ENCODE data around the gene LHX4. TPM values are rescaled to one million over a fixed set of nuclear protein-coding genes. Genes with fewer than 3 reads are reported as not detected.

Gene LHX4
- total and polyA plus RNA-seq, 4 donors: under 0.01 to 0.19 (median 0.05) TPM

GRCh38 chr1:180195401-180195800, 34.7 kb upstream of the LHX4 start (continued):
- TF ChIP-seq TAF1 (conservative IDR thresholded peaks at IDR 0.05) (no peak), ATF3 (IDR thresholded peaks at IDR 0.05) (no peak), FOXA2 (IDR thresholded peaks at IDR 0.05) (no peak), RAD21 (IDR thresholded peaks at IDR 0.05) (no peak), SP1 (IDR thresholded peaks at IDR 0.05) (no peak), FOXA1 (IDR thresholded peaks at IDR 0.05) (no peak), MAX (IDR thresholded peaks at IDR 0.05) (no peak), HNF4A (conservative IDR thresholded peaks at IDR 0.05) (no peak), HNF4G (IDR thresholded peaks at IDR 0.05) (no peak), YY1 (IDR thresholded peaks at IDR 0.05) (no peak), ZBTB33 (IDR thresholded peaks at IDR 0.05) (no peak)

GRCh38 chr1:180195916-180196315, 34.1 kb upstream of the LHX4 start:
- H3K9me3 ChIP-seq (ENCODE audit: control insufficient read depth in 4 of 4, low read length in 3 of 4): no peaks in the 10 kb centered on the region
- 97% methylated on average over 9 of the region's 9 CpGs for WGBS
- no peaks in the 10 kb centered on the region for H3K27me3 ChIP-seq (ENCODE audit: control insufficient read depth in 4 of 4, insufficient read depth in 4 of 4, low read length in 3 of 4)
- no peaks in the 10 kb centered on the region for H3K36me3 ChIP-seq (ENCODE audit: control insufficient read depth in 4 of 4, insufficient read depth in 3 of 4, low read depth in 1 of 4, low read length in 3 of 4)
- peaks cover 1 to 7% (median 2%) of the 10 kb centered on the region in 4 donors for H3K4me1 ChIP-seq (ENCODE audit: control insufficient read depth in 4 of 4, insufficient read depth in 4 of 4, low read length in 3 of 4)
- no peak overlapping the region for H3K4me3 ChIP-seq (ENCODE audit: low read depth in 1 of 3, low read length in 3 of 3)
- no peak overlapping the region for H3K27ac ChIP-seq (ENCODE audit: low read depth in 1 of 2, low read length in 2 of 2)
- no peak for DNase-seq (ENCODE audit: low spot score)
- no peak overlapping the region for H3K9ac ChIP-seq (ENCODE audit: low read depth in 1 of 2, low read length in 2 of 2)
- TF ChIP-seq ZBTB33 (IDR thresholded peaks at IDR 0.05) (no peak), YY1 (IDR thresholded peaks at IDR 0.05) (no peak), NR2F2 (IDR thresholded peaks at IDR 0.05) (no peak), HNF4G (IDR thresholded peaks at IDR 0.05) (no peak), RXRA (IDR thresholded peaks at IDR 0.05) (no peak), FOXA1 (IDR thresholded peaks at IDR 0.05) (no peak), JUND (IDR thresholded peaks at IDR 0.05) (no peak), HNF4A (conservative IDR thresholded peaks at IDR 0.05) (no peak), GABPA (IDR thresholded peaks at IDR 0.05 in 1 of 2, conservative IDR thresholded peaks at IDR 0.05 in 1 of 2) (no peak), FOXA2 (IDR thresholded peaks at IDR 0.05) (no peak), EGR1 (IDR thresholded peaks at IDR 0.05; ENCODE audit: low read depth in 2 of 2) (no peak), RAD21 (IDR thresholded peaks at IDR 0.05) (no peak), MAX (IDR thresholded peaks at IDR 0.05) (no peak), SP1 (IDR thresholded peaks at IDR 0.05) (no peak), REST (IDR thresholded peaks at IDR 0.05) (no peak), CTCF (IDR thresholded peaks at IDR 0.05; ENCODE audit: low read depth, low read length, missing input control) (no peak), TAF1 (conservative IDR thresholded peaks at IDR 0.05) (no peak), ATF3 (IDR thresholded peaks at IDR 0.05) (no peak)

Measured in liver (tissue), 9 donors.